Measurements from ENCODE around the gene ARHGAP18. TPM values are rescaled to one million over a fixed set of nuclear protein-coding genes. Genes with fewer than 3 reads are reported as not detected.

The ARHGAP18 gene
- total RNA-seq, 1 experiment from 2014 or later, result 2.4 TPM

DNA sequence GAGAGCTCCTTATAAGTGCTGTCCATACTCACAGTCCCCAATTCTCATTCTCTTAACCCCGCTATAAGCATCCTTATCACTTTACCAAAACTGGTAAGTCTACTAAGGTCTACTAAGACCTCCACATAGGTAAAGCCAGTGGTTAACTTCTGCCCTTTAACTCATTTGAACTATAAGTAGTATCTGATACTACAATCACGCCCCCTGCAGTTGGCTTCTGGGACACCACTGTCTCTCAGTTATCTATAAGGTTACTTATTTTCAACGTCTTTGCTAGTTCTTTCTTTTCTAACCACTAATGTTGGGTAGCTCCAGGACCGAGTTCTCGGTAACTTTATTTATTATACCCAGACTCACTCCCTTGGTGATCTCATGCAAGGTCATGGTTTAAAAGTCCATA is 142.6 kb downstream of the ARHGAP18 start:
- Histone ChIP-seq H4K8ac (replicated peaks; ENCODE audit: insufficient read length, low read depth, low read length) (no peak overlapping the region), H3K4me2 (ENCODE audit: insufficient read depth, insufficient read length, low read length) (no peak overlapping the region), H4K5ac (ENCODE audit: insufficient read length, low read depth, low read length) (no peak overlapping the region), H3K4me1 (ENCODE audit: insufficient read depth, low read length) (no peaks in the 10 kb centered on the region), H3T11ph (ENCODE audit: low read length) (no peak overlapping the region), H2BK12ac (ENCODE audit: insufficient read length, low read depth, low read length) (no peak overlapping the region), H2BK15ac (ENCODE audit: low read depth, low read length) (no peak overlapping the region), H3K79me1 (ENCODE audit: insufficient read depth, low read depth, low read length, poor library complexity, severe bottlenecking) (no peaks in the 10 kb centered on the region), H4K91ac (ENCODE audit: insufficient read length, low read depth, low read length) (no peak overlapping the region), H3K56ac (ENCODE audit: insufficient read length, low read depth, low read length) (no peak overlapping the region), H4K20me1 (ENCODE audit: control insufficient read depth, insufficient read depth, insufficient read length) (no peaks in the 10 kb centered on the region), H3K23ac (ENCODE audit: insufficient read length, low read depth, low read length) (no peak overlapping the region), H2AK5ac (ENCODE audit: insufficient read length, low read length) (no peak overlapping the region), H2AFZ (ENCODE audit: low read length) (no peak overlapping the region), H3K27ac (ENCODE audit: insufficient read length, low read depth, low read length) (no peak overlapping the region), H3K14ac (ENCODE audit: insufficient read depth, low read length) (no peak overlapping the region), H3K23me2 (ENCODE audit: insufficient read length, low read depth, low read length, poor library complexity, severe bottlenecking) (no peaks in the 10 kb centered on the region), H3K9ac (ENCODE audit: extremely low read depth, insufficient read length, low read length) (no peak overlapping the region), H3K9me3 (ENCODE audit: control insufficient read depth, low read depth, low read length) (no peaks in the 10 kb centered on the region), H3K79me2 (ENCODE audit: insufficient read depth, low read length) (no peaks in the 10 kb centered on the region), H3K18ac (ENCODE audit: insufficient read length, low read depth, low read length) (no peak overlapping the region), H2BK120ac (ENCODE audit: low read depth, low read length, poor library complexity, severe bottlenecking) (no peak overlapping the region), H3K27me3 (ENCODE audit: insufficient read depth, low read length) (no peaks in the 10 kb centered on the region), H2BK5ac (ENCODE audit: insufficient read length, low read length) (no peak overlapping the region), H2BK20ac (ENCODE audit: low read depth, low read length, poor library complexity, severe bottlenecking) (no peak overlapping the region), H3K4ac (ENCODE audit: low read depth, low read length) (no peak overlapping the region)
- H3K4me1 Mint-ChIP-seq, result peaks cover 3% of the 10 kb centered on the region in 2 experiments
- peaks cover 0 to 8% (median 6%) of the 10 kb centered on the region in 3 experiments; a peak in 4 of 7 replicates for H3K36me3 Mint-ChIP-seq (ENCODE audit: insufficient read depth in 1 of 3, low read depth in 3 of 3)
- TF ChIP-seq, protein P1, sequence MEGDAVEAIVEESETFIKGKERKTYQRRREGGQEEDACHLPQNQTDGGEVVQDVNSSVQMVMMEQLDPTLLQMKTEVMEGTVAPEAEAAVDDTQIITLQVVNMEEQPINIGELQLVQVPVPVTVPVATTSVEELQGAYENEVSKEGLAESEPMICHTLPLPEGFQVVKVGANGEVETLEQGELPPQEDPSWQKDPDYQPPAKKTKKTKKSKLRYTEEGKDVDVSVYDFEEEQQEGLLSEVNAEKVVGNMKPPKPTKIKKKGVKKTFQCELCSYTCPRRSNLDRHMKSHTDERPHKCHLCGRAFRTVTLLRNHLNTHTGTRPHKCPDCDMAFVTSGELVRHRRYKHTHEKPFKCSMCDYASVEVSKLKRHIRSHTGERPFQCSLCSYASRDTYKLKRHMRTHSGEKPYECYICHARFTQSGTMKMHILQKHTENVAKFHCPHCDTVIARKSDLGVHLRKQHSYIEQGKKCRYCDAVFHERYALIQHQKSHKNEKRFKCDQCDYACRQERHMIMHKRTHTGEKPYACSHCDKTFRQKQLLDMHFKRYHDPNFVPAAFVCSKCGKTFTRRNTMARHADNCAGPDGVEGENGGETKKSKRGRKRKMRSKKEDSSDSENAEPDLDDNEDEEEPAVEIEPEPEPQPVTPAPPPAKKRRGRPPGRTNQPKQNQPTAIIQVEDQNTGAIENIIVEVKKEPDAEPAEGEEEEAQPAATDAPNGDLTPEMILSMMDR (conservative IDR thresholded peaks at IDR 0.05), result peak; percentile 82
- H3K27ac Mint-ChIP-seq, result no peak overlapping the region
- no peak overlapping the region for H3K4me3 Mint-ChIP-seq
- H3K27me3 Mint-ChIP-seq (ENCODE audit: low read depth), result peaks cover 2% of the 10 kb centered on the region; the same call in 1 of the 2 replicates
- WGBS (ENCODE audit: extremely low coverage, insufficient read length, low lambda C conversion rate), result no CpG with 5 or more reads among the region's 5 CpGs
- peak; percentile 63 for DNase-seq
- peaks cover 10 to 11% of the 10 kb centered on the region in 2 experiments; a peak in 3 of 5 replicates for H3K9me3 Mint-ChIP-seq
